Memory B cell (primary cell): ENCODE measurements around the gene PPA2.
"Not testable (repeated sequence)": the region's sequence is repeated elsewhere in the genome, so short reads cannot be mapped to it uniquely, and the experiment has no call there.

Experiments used
- ATAC-seq: fragments of 150-1000 bp; cut with Tn5 transposase; 2 replicates; pipeline ENCODE4 v1.10.0; 2021; ENCODE audit warnings: low read depth, mild to moderate bottlenecking, moderate library complexity
- DNase-seq, 2 donors: peaks; one replicate each; pipeline ENCODE4 v3.0.0; 2022; ENCODE audit warnings: low spot score in 2 of 2
- H3K27ac Mint-ChIP-seq: one replicate; pipeline ENCODE4 v1.8.0; 2022; ENCODE audit warnings: mild to moderate bottlenecking, moderate library complexity, mixed read lengths
- H3K27me3 Mint-ChIP-seq: one replicate; pipeline ENCODE4 v1.8.0; 2022; ENCODE audit warnings: mixed read lengths
- H3K36me3 Mint-ChIP-seq: one replicate; pipeline ENCODE4 v1.8.0; 2022; ENCODE audit warnings: mild to moderate bottlenecking, mixed read lengths
- H3K4me1 Mint-ChIP-seq: one replicate; pipeline ENCODE4 v1.8.0; 2022; ENCODE audit warnings: mixed read lengths
- H3K4me3 Mint-ChIP-seq: one replicate; pipeline ENCODE4 v1.8.0; 2022; ENCODE audit warnings: mild to moderate bottlenecking, moderate library complexity, mixed read lengths
- H3K9me3 Mint-ChIP-seq: one replicate; pipeline ENCODE4 v1.8.0; 2022; ENCODE audit warnings: mixed read lengths

PPA2 gene

DNA sequence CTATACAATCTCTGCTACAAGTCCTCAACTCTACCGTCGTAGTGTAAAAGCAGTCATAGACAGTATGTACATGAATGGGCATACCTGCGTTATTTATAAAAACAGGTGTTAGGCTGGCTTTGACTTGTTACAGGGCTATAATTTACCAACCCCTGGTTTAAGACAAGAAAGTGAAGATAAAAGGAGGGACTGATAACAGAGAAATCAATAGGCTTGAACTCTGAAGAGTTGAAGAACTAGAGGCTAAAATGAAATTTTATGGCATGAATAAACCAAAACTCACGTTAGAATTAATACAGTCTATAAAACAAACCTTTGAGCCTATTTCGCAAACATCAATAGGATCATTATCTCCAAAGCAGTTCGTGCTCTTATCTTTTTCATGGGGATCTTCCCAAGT, 36.2 kb downstream of the PPA2 start:
- no peak overlapping the region for H3K27ac Mint-ChIP-seq
- DNase-seq (no peak), ATAC-seq (no peak)
- peaks cover 7% of the 10 kb centered on the region for H3K4me1 Mint-ChIP-seq
- H3K9me3 Mint-ChIP-seq = peaks cover 9% of the 10 kb centered on the region
- H3K4me3 Mint-ChIP-seq = no peak overlapping the region
- peaks cover 40% of the 10 kb centered on the region for H3K36me3 Mint-ChIP-seq
- H3K27me3 Mint-ChIP-seq = no peaks in the 10 kb centered on the region

DNA sequence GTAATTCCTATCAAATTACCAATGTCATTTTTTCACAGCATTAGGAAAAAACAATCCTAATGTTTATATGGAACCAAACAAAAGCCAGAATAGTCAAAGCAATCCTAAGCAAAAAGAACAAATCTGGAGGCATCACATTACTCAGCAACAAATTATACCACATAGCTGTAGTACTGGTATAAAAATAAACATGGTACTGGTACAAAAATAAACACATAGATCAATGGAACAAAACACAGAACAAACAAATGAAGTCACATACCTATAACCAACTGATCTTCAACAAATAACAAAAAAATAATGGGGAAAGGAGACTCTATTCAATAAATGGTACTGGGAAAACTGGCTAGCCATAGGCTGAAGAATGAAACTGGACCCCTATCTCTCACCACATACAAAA, 37.4 kb downstream of the PPA2 start:
- Mint-ChIP-seq H3K4me1 (peaks cover 7% of the 10 kb centered on the region), H3K4me3 (no peak overlapping the region), H3K27ac (no peak overlapping the region), H3K36me3 (peaks cover 43% of the 10 kb centered on the region), H3K9me3 (peaks cover 9% of the 10 kb centered on the region), H3K27me3 (no peaks in the 10 kb centered on the region)
- no peak for DNase-seq
- no peak for ATAC-seq

DNA sequence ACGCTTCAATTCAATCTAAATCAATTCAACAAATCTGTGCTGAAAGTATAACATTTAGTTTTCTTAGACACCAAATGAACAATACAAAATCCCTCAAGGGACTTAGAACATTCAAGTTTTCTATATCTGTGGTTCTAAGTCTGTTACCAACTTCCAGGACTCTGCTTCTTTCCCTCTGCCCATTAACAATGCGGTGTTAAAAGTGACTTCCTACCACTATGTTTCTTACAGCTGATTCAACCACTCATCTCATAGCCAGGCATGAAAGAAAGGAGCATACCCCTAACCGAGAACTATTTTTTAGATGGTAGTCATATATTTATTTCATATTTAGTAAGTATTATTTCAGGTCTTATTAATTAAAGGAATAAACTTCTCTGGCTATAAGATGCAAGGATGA, 38.9 kb downstream of the PPA2 start:
- peaks cover 9% of the 10 kb centered on the region for H3K9me3 Mint-ChIP-seq
- H3K4me3 Mint-ChIP-seq = no peak overlapping the region
- DNase-seq (no peak), ATAC-seq (no peak)
- H3K27me3 Mint-ChIP-seq = no peaks in the 10 kb centered on the region
- H3K4me1 Mint-ChIP-seq = peaks cover 7% of the 10 kb centered on the region
- peak overlapping the region; percentile 45 for H3K27ac Mint-ChIP-seq
- H3K36me3 Mint-ChIP-seq = peaks cover 47% of the 10 kb centered on the region

DNA sequence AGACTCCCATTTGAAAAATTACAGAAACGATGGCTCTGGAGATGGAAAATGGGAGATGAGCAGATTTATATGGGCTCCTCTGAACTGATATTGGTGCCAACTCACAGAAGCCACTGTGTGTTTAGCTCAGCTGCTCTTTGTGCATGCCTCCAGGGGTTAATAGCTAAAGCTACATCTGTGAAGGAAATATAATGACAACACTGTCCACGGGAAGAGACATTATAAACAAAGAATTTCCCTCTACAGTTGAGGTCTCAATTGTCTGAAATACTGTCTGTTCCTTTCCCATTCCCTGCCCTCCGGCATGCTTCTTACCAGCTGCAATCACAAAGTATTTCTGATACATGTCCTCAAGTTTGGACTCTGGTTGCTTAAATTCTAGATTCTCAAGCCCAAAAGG, 40.4 kb downstream of the PPA2 start:
- peaks cover 7% of the 10 kb centered on the region for H3K4me1 Mint-ChIP-seq
- H3K4me3 Mint-ChIP-seq = no peak overlapping the region
- H3K27ac Mint-ChIP-seq = no peak overlapping the region
- H3K27me3 Mint-ChIP-seq = no peaks in the 10 kb centered on the region
- ATAC-seq = no peak
- H3K36me3 Mint-ChIP-seq = peaks cover 49% of the 10 kb centered on the region
- peaks cover 9% of the 10 kb centered on the region for H3K9me3 Mint-ChIP-seq
- DNase-seq = no peak

DNA sequence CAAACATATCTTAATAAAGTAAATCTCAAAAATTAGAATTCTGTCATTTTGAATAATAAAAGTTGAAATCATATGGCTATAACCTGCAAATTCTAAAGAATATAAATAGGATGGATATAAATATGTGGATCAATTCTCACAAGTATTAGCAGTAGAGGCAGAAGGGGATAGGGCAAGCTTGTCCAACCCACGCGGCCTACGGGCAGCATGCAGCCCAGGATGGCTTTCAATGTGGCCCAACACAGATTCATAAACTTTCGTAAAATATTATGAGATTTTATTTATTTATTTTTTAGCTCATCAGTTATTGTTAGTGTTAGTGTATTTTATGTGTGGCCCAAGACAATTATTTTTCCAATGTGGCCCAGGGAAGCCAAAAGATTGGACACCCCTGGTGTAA, 41.4 kb downstream of the PPA2 start:
- Mint-ChIP-seq H3K4me3 (no peak overlapping the region), H3K36me3 (peaks cover 55% of the 10 kb centered on the region), H3K27ac (no peak overlapping the region), H3K27me3 (no peaks in the 10 kb centered on the region), H3K9me3 (peaks cover 9% of the 10 kb centered on the region), H3K4me1 (peaks cover 7% of the 10 kb centered on the region)
- DNase-seq (no peak), ATAC-seq (no peak)

DNA sequence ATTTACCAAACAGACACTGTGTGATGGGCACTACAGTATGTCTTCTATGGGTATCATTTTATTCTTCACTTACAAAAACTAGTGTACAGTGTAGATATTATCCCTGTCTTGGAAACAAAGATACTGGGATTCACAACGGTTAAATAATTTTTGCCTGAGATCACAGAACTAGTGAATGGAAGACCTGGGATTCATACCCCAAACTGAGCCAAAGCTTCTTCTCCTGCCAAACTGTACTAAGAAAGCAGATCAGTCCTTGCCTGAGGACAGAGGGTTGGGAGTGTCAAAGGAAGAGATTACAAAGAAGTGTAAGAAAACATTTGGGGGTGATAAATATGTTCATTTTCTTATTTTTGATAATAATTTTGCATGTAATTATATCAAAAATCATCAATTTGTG, 43.1 kb downstream of the PPA2 start:
- Mint-ChIP-seq H3K27ac (peak overlapping the region; percentile 55), H3K4me3 (no peak overlapping the region), H3K9me3 (peaks cover 7% of the 10 kb centered on the region), H3K27me3 (no peaks in the 10 kb centered on the region), H3K36me3 (peaks cover 51% of the 10 kb centered on the region), H3K4me1 (peaks cover 5% of the 10 kb centered on the region)
- no peak for ATAC-seq
- DNase-seq = no peak

DNA sequence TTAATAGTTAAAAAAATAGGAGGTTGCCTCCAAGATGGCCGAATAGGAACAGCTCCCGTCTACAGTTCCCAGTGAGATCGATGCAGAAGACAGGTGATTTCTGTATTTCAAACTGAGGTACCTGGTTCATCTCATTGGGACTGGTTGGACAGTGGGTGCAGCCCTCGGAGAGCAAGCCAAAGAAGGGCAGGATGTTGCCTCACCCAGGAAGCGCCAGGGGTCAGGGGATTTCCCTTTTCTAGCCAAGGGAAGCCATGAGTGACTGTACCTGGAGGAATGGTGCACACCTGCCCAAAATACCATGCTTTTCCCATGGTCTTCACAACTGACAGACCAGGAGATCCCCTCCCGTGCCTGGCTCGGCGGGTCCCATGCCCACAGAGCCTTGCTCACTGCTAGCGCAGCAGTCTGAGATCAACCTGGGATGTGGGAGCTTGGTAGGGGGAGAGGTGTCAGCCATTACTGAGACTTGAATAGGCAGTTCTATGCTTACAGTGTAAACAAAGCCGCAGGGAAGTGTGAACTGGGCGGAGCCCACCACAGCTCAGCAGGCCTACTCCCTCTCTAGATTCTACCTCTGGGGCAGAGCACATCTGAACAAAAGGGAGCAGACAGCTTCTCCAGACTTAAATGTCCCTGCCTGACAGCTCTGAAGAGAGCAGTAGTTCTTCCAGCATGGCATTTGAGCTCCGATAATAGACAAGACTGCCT, 47.5 kb downstream of the PPA2 start:
- no peaks in the 10 kb centered on the region for H3K4me1 Mint-ChIP-seq
- ATAC-seq (no peak), DNase-seq (no peak)
- H3K27ac Mint-ChIP-seq = no peak overlapping the region
- peaks cover 43% of the 10 kb centered on the region for H3K36me3 Mint-ChIP-seq
- no peaks in the 10 kb centered on the region for H3K27me3 Mint-ChIP-seq
- H3K9me3 Mint-ChIP-seq = peaks cover 5% of the 10 kb centered on the region
- no peak overlapping the region for H3K4me3 Mint-ChIP-seq

DNA sequence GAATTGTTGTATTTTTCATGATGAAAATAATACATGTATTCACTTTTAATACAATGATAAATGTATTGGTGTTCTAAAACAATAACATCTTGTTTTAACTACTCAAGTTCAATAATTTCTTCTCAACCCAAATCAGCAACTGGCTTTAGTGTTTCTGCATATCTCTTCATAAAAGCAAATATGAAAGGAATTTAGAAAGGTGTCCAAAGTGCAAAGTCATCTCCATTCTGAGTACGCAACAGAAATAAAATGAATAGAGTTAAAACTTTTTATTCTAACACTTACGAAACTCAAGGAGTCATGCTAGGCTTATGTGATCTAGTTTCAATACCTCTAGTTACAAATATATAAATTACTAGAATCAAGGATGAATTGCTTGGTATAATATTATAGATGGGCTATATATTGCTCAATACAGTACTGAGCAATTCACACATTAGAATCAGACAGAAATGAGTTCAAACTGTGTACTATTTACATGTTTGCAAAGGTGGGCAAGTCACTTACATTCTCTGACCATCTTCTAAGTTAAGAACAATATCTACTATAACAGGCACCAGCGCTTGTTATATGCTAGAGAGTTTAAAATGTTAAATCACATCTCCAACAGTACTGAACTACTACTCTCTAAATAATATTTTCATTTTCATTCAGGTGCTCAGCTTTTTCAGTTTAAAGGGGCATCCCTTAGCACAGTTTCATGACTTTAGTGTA, 51.5 kb downstream of the PPA2 start:
- Mint-ChIP-seq H3K4me3 (no peak overlapping the region), H3K9me3 (peaks cover 5% of the 10 kb centered on the region), H3K36me3 (peaks cover 31% of the 10 kb centered on the region), H3K4me1 (no peaks in the 10 kb centered on the region), H3K27me3 (no peaks in the 10 kb centered on the region), H3K27ac (no peak overlapping the region)
- DNase-seq (no peak), ATAC-seq (no peak)

DNA sequence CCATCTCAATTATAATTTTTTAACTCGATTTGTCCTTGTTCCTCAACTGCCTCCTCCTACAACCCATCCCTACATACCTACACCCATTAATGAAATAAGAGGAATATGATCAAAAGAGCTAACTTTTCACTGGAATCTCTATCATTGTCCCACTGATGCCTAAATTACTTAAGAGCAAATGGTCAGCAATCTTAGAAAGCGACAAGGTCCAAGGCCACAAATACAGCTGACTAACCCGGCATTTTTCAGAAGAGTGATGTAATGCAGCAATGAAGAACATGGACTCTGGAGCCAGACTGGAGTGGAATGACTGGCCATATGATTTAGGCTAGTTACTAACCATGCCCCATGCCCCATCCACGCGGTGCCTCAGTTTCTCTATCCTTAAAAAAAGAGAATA, 56.2 kb downstream of the PPA2 start:
- no peaks in the 10 kb centered on the region for H3K4me1 Mint-ChIP-seq
- no peak for DNase-seq
- no peak overlapping the region for H3K4me3 Mint-ChIP-seq
- no peaks in the 10 kb centered on the region for H3K27me3 Mint-ChIP-seq
- H3K36me3 Mint-ChIP-seq = peaks cover 11% of the 10 kb centered on the region
- no peak overlapping the region for H3K27ac Mint-ChIP-seq
- ATAC-seq = no peak
- H3K9me3 Mint-ChIP-seq = no peaks in the 10 kb centered on the region

DNA sequence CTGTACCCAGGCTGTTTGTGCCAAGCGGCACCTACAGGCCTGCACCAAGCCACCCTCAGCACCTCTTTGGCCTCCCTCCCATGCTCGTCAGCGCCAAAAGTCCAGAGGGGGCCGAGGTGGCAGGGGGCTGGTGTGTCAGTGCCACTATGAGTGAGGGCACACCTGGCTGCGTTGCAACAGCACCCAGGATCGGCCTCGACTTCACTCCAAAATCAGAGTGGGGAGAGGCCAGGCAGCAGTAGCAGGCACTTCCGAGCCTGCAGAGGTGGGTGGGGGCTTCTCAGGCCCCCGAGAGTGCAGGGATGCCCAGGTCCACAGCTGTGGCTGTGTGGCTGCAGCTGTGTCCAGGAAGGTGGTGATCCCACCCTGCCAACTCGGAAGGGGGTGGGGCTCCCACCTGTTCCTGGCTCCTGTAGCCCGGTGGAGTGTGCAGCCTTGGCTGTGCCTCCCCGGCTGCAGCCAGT, 58.5 kb downstream of the PPA2 start:
- ATAC-seq (no peak), DNase-seq (no peak)
- H3K27me3 Mint-ChIP-seq = no peaks in the 10 kb centered on the region
- peaks cover 27% of the 10 kb centered on the region for H3K36me3 Mint-ChIP-seq
- H3K4me1 Mint-ChIP-seq = peaks cover 8% of the 10 kb centered on the region
- peaks cover 3% of the 10 kb centered on the region for H3K9me3 Mint-ChIP-seq
- no peak overlapping the region for H3K27ac Mint-ChIP-seq
- H3K4me3 Mint-ChIP-seq = no peak overlapping the region

DNA sequence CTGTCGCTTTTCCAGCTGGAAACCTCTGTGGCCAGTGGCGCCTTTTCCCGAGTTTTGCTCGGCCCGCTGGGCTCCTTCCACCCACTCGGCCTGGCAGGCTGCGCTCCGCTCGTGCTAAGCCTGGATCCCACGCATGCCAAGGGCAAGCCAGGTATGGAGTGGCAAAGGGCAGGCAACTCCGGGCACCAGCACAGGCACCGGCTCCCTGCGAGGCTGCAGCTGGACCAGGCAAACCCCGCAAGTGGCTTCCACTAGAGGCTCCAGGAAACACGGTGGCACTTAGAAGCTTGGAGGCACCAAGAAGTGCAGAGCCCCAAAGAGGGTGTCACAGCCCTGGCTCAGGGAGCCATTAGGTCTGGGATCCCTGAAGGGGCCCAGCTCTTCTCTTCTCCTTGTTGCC, 59.5 kb downstream of the PPA2 start:
- no peak overlapping the region for H3K27ac Mint-ChIP-seq
- no peaks in the 10 kb centered on the region for H3K27me3 Mint-ChIP-seq
- H3K4me1 Mint-ChIP-seq = peaks cover 8% of the 10 kb centered on the region
- H3K4me3 Mint-ChIP-seq = no peak overlapping the region
- ATAC-seq (no peak), DNase-seq (no peak)
- peaks cover 3% of the 10 kb centered on the region for H3K9me3 Mint-ChIP-seq
- peaks cover 34% of the 10 kb centered on the region for H3K36me3 Mint-ChIP-seq

DNA sequence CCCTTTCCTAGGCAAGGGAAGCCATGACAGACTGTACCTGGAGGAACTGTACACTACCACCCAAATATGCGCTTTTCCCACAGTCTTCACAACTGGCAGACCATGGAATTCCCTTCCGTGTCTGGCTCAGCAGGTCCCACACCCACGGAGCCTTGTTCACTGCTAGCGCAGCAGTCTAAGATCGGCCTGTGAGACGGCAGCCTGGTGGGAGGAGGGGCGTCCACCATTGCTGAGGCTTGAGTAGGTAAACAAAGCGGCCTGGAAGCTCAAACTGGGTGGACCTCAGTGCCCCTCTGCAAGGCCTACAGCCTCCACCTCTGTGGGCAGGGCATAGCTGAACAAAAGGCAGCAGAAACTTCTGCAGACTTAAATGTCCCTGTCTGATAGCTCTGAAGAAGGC, 64.7 kb downstream of the PPA2 start:
- peaks cover 48% of the 10 kb centered on the region for H3K36me3 Mint-ChIP-seq
- H3K27ac Mint-ChIP-seq, H3K4me3 Mint-ChIP-seq, H3K27me3 Mint-ChIP-seq, H3K9me3 Mint-ChIP-seq, DNase-seq, ATAC-seq: not testable (repeated sequence)
- H3K4me1 Mint-ChIP-seq = peaks cover 25% of the 10 kb centered on the region

DNA sequence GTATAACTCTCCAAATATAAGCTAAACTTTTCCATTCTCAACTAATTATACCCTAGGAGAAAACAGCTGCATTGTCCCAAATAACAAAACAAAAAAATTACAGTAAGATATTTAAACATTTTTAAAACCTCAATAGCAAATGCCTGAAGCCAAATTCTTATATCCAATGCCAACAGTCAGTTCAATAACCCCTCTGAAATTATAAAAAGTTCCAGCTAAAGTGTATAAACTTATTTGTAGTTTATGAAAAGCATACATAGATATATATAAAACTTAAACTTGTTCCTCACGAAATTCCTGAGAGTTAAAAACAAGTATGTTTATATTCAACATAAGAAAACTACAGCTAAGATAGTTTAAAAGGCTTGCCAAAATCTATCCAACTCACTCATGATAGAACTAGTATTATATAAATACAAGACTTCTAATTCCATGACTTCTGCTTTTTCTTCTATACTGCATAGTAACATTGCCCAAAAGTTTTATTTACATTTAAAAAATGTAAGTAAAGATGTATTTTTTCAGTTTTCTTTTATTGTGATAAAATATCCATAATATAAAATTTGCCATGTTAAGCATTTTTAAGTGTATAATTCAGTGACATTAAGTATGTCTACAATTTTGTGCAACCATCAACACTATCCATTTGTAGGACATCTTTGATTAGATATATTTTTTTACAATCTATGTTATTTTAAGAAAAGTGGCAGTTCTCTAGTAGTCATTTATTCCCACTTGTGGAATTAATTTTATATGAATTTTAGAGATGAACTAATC, 72.8 kb downstream of the PPA2 start:
- DNase-seq (no peak), ATAC-seq (no peak)
- Mint-ChIP-seq H3K9me3 (no peaks in the 10 kb centered on the region), H3K27ac (no peak overlapping the region), H3K4me1 (peaks cover 7% of the 10 kb centered on the region), H3K27me3 (no peaks in the 10 kb centered on the region), H3K36me3 (peaks cover 17% of the 10 kb centered on the region), H3K4me3 (no peak overlapping the region)

DNA sequence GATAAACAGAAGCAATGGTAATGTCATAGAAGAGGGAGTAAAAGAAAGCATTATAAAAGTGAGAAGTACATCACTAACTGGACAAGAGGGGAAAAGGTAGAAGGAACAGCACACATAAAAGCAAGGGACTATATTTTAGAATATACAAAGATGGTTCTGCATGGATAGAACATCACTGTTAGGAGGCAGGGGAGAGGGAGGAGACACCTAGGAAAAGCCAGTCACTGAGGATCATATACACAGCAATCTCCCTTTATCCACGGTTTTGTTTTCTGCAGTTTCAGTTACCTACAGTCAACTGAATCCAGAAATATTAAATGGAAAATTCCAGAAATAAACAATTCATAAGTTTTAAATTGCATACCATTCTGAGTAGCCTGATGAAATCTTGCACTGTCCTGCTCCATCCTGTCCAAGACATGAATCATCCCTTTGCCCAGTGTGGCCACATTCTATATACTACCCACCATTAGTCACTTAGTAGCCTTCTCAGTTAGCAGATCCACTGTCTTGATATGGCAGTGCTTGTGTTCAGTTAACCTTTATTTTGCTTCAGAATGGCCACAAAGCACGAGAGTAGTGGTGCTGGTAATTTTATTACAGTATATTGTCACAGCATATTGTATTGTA, 74.2 kb downstream of the PPA2 start:
- H3K27ac Mint-ChIP-seq = no peak overlapping the region
- no peaks in the 10 kb centered on the region for H3K27me3 Mint-ChIP-seq
- H3K36me3 Mint-ChIP-seq = peaks cover 18% of the 10 kb centered on the region
- no peaks in the 10 kb centered on the region for H3K9me3 Mint-ChIP-seq
- H3K4me3 Mint-ChIP-seq = no peak overlapping the region
- DNase-seq = no peak
- no peak for ATAC-seq
- peaks cover 3% of the 10 kb centered on the region for H3K4me1 Mint-ChIP-seq
